GM23338 (cell line): ENCODE measurements around the gene COTL1. TPM values are rescaled to one million over a fixed set of nuclear protein-coding genes. Genes with fewer than 3 reads are reported as not detected.
A peak's percentile ranks its signal among the peaks of the same experiment; 100 is the strongest.

Source experiments
- ATAC-seq: fragments of 200-7000 bp; cut with Tn5 transposase; 3 replicates; pipeline ENCODE4 v1.9.1; 2020
- DNase-seq: peaks from one replicate; pipeline ENCODE4 v3.0.0-alpha.2; 2015; ENCODE audit warnings: low spot score
- H2AFZ ChIP-seq: fragments of 200-600 bp; sonication (generic); 2 replicates; pipeline ENCODE4 v1.8.0; 2016; ENCODE audit warnings: antibody characterized with exemption, mild to moderate bottlenecking, moderate library complexity
- H3F3A ChIP-seq: fragments of 200-600 bp; sonication (generic); replicated peaks from 2 replicates; pipeline ENCODE4 v1.8.0; 2017; ENCODE audit warnings: antibody characterized with exemption, mixed run types, low read depth
- H3K27ac ChIP-seq: fragments of 200-600 bp; sonication (generic); 2 replicates; pipeline ENCODE4 v1.6.1; 2016; ENCODE audit warnings: low read depth
- H3K27me3 ChIP-seq: fragments of 200-600 bp; sonication (generic); 2 replicates; pipeline ENCODE4 v1.8.0; 2016; ENCODE audit warnings: mild to moderate bottlenecking, mixed run types, moderate library complexity; ENCODE audit not compliant: insufficient read depth
- H3K36me3 ChIP-seq: fragments of 200-600 bp; sonication (generic); 2 replicates; pipeline ENCODE4 v1.8.0; 2016; ENCODE audit warnings: mild to moderate bottlenecking; ENCODE audit not compliant: insufficient read depth
- H3K4me1 ChIP-seq: fragments of 200-600 bp; sonication (generic); 2 replicates; pipeline ENCODE4 v1.8.0; 2016; ENCODE audit warnings: mild to moderate bottlenecking, moderate library complexity; ENCODE audit not compliant: insufficient read depth
- H3K4me2 ChIP-seq: fragments of 200-600 bp; sonication (generic); 2 replicates; pipeline ENCODE4 v1.7.1; 2017; ENCODE audit warnings: mixed run types
- H3K4me3 ChIP-seq: fragments of 200-600 bp; sonication (generic); 2 replicates; pipeline ENCODE4 v1.6.1; 2016; ENCODE audit warnings: mixed run types
- H3K79me2 ChIP-seq: fragments of 200-600 bp; sonication (generic); replicated peaks from 2 replicates; pipeline ENCODE4 v1.8.0; 2017; ENCODE audit warnings: mild to moderate bottlenecking; ENCODE audit not compliant: insufficient read depth
- H3K9me2 ChIP-seq: fragments of 200-600 bp; sonication (generic); 2 replicates; pipeline ENCODE4 v1.8.0; 2017; ENCODE audit not compliant: insufficient read depth
- H4K20me1 ChIP-seq: fragments of 200-600 bp; sonication (generic); replicated peaks from 2 replicates; pipeline ENCODE4 v1.8.0; 2017; ENCODE audit warnings: mild to moderate bottlenecking; ENCODE audit not compliant: insufficient read depth
- H3K27ac Mint-ChIP-seq: 2 replicates; pipeline ENCODE4 v1.8.0; 2020; ENCODE audit warnings: inconsistent platforms, mild to moderate bottlenecking, moderate library complexity, mixed read lengths
- H3K27me3 Mint-ChIP-seq: 3 replicates; pipeline ENCODE4 v1.8.0; 2022; ENCODE audit warnings: low read depth, mild to moderate bottlenecking, moderate library complexity, mixed read lengths, inconsistent platforms; ENCODE audit not compliant: insufficient read depth, poor library complexity
- H3K36me3 Mint-ChIP-seq: 3 replicates; pipeline ENCODE4 v1.8.0; 2021; ENCODE audit warnings: low read depth, mild to moderate bottlenecking, inconsistent platforms, moderate library complexity, mixed read lengths
- H3K4me1 Mint-ChIP-seq: 3 replicates; pipeline ENCODE4 v1.8.0; 2020; ENCODE audit warnings: mild to moderate bottlenecking, inconsistent platforms, mixed read lengths
- H3K4me3 Mint-ChIP-seq: 3 replicates; pipeline ENCODE4 v1.8.0; 2021; ENCODE audit warnings: moderate library complexity, mild to moderate bottlenecking, inconsistent platforms, mixed read lengths
- H3K9me3 Mint-ChIP-seq: 3 replicates; pipeline ENCODE4 v1.8.0; 2020; ENCODE audit warnings: moderate library complexity, mild to moderate bottlenecking, inconsistent platforms, mixed read lengths
- CREB1 ChIP-seq: fragments of 250-450 bp; sonication (Bioruptor Pico); IDR thresholded peaks from 2 replicates; pipeline ENCODE4 v1.5.0; 2020; ENCODE audit warnings: low read depth, mild to moderate bottlenecking, moderate library complexity
- CTCF ChIP-seq, 2 experiments: fragments of 200-600 bp in 1 of 2; sonication (generic) in 1 of 2; conservative IDR thresholded peaks; 2 replicates each; pipeline versions ENCODE4 v1.5.1 to v1.6.1; 2016 to 2017; ENCODE audit warnings: antibody characterized with exemption in 2 of 2, low read depth in 2 of 2, mild to moderate bottlenecking in 2 of 2, moderate library complexity in 1 of 2
- ETS1 ChIP-seq: IDR thresholded peaks from 2 replicates; pipeline ENCODE4 v1.6.1; 2016; ENCODE audit warnings: antibody characterized with exemption
- EZH2 ChIP-seq: fragments of 200-600 bp; sonication (generic); IDR thresholded peaks from one replicate; pipeline ENCODE4 v1.8.0; 2017; ENCODE audit warnings: antibody characterized with exemption, mild to moderate bottlenecking, low read depth; ENCODE audit not compliant: unreplicated experiment
- EZH2phosphoT487 ChIP-seq: fragments of 200-600 bp; sonication (generic); IDR thresholded peaks from one replicate; pipeline ENCODE4 v1.8.1; 2018; ENCODE audit warnings: antibody characterized with exemption; ENCODE audit not compliant: unreplicated experiment
- JUNB ChIP-seq: IDR thresholded peaks from one replicate; pipeline ENCODE4 v1.6.1; 2016; ENCODE audit warnings: antibody characterized with exemption; ENCODE audit not compliant: unreplicated experiment
- NANOG ChIP-seq: IDR thresholded peaks from 2 replicates; pipeline ENCODE4 v1.6.1; 2016; ENCODE audit warnings: antibody characterized with exemption, borderline replicate concordance
- POLR2AphosphoS5 ChIP-seq: IDR thresholded peaks from 2 replicates; pipeline ENCODE4 v1.6.1; 2016; ENCODE audit warnings: antibody characterized with exemption, low read depth
- STAT1 ChIP-seq: IDR thresholded peaks from one replicate; pipeline ENCODE4 v1.6.1; 2016; ENCODE audit warnings: antibody characterized with exemption; ENCODE audit not compliant: unreplicated experiment
- ZNF114 ChIP-seq: fragments of 250-450 bp; sonication (Bioruptor Pico); IDR thresholded peaks from 2 replicates; pipeline ENCODE4 v1.5.0; 2020; ENCODE audit warnings: mild to moderate bottlenecking, moderate library complexity
- ZNF331 ChIP-seq: fragments of 250-450 bp; sonication (Bioruptor Pico); IDR thresholded peaks from 2 replicates; pipeline ENCODE4 v1.5.0; 2020; ENCODE audit warnings: low read depth, mild to moderate bottlenecking, moderate library complexity
- polyA plus RNA-seq: library from polyadenylated mRNA; unstranded; fragments of >200 nt; fragmentation: Nextera tagmentation; extraction: Ambion mirVana; gene quantifications from 2 replicates; pipeline ENCODE4 v1.2.1, GENCODE V29; 2016
- total RNA-seq: library from RNA; depleted of rRNA; stranded (reverse); fragments of >200 nt; shearing (Covaris generic); gene quantifications from 2 replicates; pipeline ENCODE4 v1.2.3, GENCODE V29; 2014
- TF ChIP-seq, protein P1 (sequence below): IDR thresholded peaks from one replicate; pipeline ENCODE4 v1.6.1; 2018; ENCODE audit warnings: antibody characterized with exemption; ENCODE audit not compliant: unreplicated experiment
- TF ChIP-seq, protein P2 (sequence below): fragments of 250-450 bp; sonication (Bioruptor Pico); IDR thresholded peaks from 2 replicates; pipeline ENCODE4 v1.5.0; 2020; ENCODE audit warnings: mild to moderate bottlenecking, moderate library complexity

The COTL1 gene
- total and polyA plus RNA-seq, 2 experiments from 2014 or later = 117 to 166 TPM

- H3K4me3 Mint-ChIP-seq = no peak overlapping the region
- Histone ChIP-seq H3F3A (peaks cover 15% of the 10 kb centered on the region; the same call in 1 of the 2 replicates), H3K79me2 (no peaks in the 10 kb centered on the region), H3K27me3 (no peaks in the 10 kb centered on the region), H3K4me3 (no peak overlapping the region), H3K27ac (peak overlapping the region; percentile 57; the same call in 1 of the 2 replicates), H3K36me3 (no peaks in the 10 kb centered on the region), H3K9me2 (no peaks in the 10 kb centered on the region), H2AFZ (no peak overlapping the region), H3K4me1 (peaks cover 41% of the 10 kb centered on the region), H3K4me2 (peak overlapping the region; percentile 64; the same call in 1 of the 2 replicates), H4K20me1 (no peaks in the 10 kb centered on the region)
- no peak overlapping the region for H3K27ac Mint-ChIP-seq
- peaks cover 49% of the 10 kb centered on the region for H3K4me1 Mint-ChIP-seq
- H3K27me3 Mint-ChIP-seq = peaks cover 19% of the 10 kb centered on the region
- DNase-seq (peak; percentile 51), ATAC-seq (peak; percentile 24)
- TF ChIP-seq EZH2phosphoT487 = no peak
- TF ChIP-seq JUNB = no peak
- TF ChIP-seq ZNF114 (CRISPR knock-in tag) = no peak
- TF ChIP-seq NANOG = no peak
- TF ChIP-seq, protein P1, sequence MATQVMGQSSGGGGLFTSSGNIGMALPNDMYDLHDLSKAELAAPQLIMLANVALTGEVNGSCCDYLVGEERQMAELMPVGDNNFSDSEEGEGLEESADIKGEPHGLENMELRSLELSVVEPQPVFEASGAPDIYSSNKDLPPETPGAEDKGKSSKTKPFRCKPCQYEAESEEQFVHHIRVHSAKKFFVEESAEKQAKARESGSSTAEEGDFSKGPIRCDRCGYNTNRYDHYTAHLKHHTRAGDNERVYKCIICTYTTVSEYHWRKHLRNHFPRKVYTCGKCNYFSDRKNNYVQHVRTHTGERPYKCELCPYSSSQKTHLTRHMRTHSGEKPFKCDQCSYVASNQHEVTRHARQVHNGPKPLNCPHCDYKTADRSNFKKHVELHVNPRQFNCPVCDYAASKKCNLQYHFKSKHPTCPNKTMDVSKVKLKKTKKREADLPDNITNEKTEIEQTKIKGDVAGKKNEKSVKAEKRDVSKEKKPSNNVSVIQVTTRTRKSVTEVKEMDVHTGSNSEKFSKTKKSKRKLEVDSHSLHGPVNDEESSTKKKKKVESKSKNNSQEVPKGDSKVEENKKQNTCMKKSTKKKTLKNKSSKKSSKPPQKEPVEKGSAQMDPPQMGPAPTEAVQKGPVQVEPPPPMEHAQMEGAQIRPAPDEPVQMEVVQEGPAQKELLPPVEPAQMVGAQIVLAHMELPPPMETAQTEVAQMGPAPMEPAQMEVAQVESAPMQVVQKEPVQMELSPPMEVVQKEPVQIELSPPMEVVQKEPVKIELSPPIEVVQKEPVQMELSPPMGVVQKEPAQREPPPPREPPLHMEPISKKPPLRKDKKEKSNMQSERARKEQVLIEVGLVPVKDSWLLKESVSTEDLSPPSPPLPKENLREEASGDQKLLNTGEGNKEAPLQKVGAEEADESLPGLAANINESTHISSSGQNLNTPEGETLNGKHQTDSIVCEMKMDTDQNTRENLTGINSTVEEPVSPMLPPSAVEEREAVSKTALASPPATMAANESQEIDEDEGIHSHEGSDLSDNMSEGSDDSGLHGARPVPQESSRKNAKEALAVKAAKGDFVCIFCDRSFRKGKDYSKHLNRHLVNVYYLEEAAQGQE = no peak
- TF ChIP-seq, protein P2, sequence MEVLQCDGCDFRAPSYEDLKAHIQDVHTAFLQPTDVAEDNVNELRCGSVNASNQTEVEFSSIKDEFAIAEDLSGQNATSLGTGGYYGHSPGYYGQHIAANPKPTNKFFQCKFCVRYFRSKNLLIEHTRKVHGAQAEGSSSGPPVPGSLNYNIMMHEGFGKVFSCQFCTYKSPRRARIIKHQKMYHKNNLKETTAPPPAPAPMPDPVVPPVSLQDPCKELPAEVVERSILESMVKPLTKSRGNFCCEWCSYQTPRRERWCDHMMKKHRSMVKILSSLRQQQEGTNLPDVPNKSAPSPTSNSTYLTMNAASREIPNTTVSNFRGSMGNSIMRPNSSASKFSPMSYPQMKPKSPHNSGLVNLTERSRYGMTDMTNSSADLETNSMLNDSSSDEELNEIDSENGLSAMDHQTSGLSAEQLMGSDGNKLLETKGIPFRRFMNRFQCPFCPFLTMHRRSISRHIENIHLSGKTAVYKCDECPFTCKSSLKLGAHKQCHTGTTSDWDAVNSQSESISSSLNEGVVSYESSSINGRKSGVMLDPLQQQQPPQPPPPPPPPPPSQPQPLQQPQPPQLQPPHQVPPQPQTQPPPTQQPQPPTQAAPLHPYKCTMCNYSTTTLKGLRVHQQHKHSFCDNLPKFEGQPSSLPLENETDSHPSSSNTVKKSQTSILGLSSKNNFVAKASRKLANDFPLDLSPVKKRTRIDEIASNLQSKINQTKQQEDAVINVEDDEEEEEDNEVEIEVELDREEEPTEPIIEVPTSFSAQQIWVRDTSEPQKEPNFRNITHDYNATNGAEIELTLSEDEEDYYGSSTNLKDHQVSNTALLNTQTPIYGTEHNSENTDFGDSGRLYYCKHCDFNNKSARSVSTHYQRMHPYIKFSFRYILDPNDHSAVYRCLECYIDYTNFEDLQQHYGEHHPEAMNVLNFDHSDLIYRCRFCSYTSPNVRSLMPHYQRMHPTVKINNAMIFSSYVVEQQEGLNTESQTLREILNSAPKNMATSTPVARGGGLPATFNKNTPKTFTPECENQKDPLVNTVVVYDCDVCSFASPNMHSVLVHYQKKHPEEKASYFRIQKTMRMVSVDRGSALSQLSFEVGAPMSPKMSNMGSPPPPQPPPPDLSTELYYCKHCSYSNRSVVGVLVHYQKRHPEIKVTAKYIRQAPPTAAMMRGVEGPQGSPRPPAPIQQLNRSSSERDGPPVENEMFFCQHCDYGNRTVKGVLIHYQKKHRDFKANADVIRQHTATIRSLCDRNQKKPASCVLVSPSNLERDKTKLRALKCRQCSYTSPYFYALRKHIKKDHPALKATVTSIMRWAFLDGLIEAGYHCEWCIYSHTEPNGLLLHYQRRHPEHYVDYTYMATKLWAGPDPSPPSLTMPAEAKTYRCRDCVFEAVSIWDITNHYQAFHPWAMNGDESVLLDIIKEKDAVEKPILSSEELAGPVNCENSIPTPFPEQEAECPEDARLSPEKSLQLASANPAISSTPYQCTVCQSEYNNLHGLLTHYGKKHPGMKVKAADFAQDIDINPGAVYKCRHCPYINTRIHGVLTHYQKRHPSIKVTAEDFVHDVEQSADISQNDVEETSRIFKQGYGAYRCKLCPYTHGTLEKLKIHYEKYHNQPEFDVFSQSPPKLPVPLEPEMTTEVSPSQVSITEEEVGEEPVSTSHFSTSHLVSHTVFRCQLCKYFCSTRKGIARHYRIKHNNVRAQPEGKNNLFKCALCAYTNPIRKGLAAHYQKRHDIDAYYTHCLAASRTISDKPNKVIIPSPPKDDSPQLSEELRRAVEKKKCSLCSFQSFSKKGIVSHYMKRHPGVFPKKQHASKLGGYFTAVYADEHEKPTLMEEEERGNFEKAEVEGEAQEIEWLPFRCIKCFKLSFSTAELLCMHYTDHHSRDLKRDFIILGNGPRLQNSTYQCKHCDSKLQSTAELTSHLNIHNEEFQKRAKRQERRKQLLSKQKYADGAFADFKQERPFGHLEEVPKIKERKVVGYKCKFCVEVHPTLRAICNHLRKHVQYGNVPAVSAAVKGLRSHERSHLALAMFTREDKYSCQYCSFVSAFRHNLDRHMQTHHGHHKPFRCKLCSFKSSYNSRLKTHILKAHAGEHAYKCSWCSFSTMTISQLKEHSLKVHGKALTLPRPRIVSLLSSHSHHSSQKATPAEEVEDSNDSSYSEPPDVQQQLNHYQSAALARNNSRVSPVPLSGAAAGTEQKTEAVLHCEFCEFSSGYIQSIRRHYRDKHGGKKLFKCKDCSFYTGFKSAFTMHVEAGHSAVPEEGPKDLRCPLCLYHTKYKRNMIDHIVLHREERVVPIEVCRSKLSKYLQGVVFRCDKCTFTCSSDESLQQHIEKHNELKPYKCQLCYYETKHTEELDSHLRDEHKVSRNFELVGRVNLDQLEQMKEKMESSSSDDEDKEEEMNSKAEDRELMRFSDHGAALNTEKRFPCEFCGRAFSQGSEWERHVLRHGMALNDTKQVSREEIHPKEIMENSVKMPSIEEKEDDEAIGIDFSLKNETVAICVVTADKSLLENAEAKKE = no peak
- TF ChIP-seq ZNF331 = no peak
- no peak for TF ChIP-seq STAT1
- no peak; a peak in 1 of 4 replicates for TF ChIP-seq CTCF (conservative IDR thresholded peaks at IDR 0.05; ENCODE audit: low read depth in 2 of 2)
- no peak for TF ChIP-seq CREB1 (CRISPR knock-in tag)
- no peak for TF ChIP-seq EZH2
- TF ChIP-seq POLR2AphosphoS5 = no peak
- no peak for TF ChIP-seq ETS1
- H3K9me3 Mint-ChIP-seq = no peaks in the 10 kb centered on the region
- H3K36me3 Mint-ChIP-seq = peaks cover 8% of the 10 kb centered on the region; the same call in 2 of the 3 replicates
Observed at GRCh38 chr16:84559311-84559932, 58.5 kb downstream of the COTL1 start.
